Ascending aorta (tissue), 2 donors: ENCODE results near the gene CHRDL1. TPM values are rescaled to one million over a fixed set of nuclear protein-coding genes. Genes with fewer than 3 reads are reported as not detected.

Experiments used
- DNase-seq, 2 donors: peaks; one replicate each; pipeline ENCODE4 v3.0.0-alpha.2; 2019; ENCODE audit warnings: low spot score in 2 of 2
- H3K27ac ChIP-seq, 2 donors: fragments of 200-600 bp; sonication (generic); one replicate each; pipeline ENCODE4 v1.5.1; 2016 to 2017; ENCODE audit warnings: mild to moderate bottlenecking in 1 of 2
- H3K27me3 ChIP-seq: fragments of 200-600 bp; sonication (generic); one replicate; pipeline ENCODE4 v1.5.1; 2017
- H3K36me3 ChIP-seq, 2 donors: fragments of 200-600 bp; sonication (generic); one replicate each; pipeline ENCODE4 v1.5.1; 2016
- H3K4me1 ChIP-seq, 2 donors: fragments of 200-600 bp; sonication (generic); one replicate each; pipeline ENCODE4 v1.5.1; 2016 to 2017; ENCODE audit warnings: mild to moderate bottlenecking in 1 of 2
- H3K4me3 ChIP-seq, 2 donors: fragments of 200-600 bp; sonication (generic); one replicate each; pipeline ENCODE4 v1.5.1; 2016 to 2017; ENCODE audit warnings: mild to moderate bottlenecking in 1 of 2
- H3K9me3 ChIP-seq, 2 donors: fragments of 200-600 bp; sonication (generic); one replicate each; pipeline ENCODE4 v1.5.1; 2016
- intact Hi-C: fragments of 100-400 bp; cut with DNase I; formaldehyde crosslinking; loops from one replicate; pipeline ENCODE4 v1.15.1; 2023
- total RNA-seq: library from RNA; depleted of rRNA; stranded (reverse); fragments of >200 nt; gene quantifications from one replicate; pipeline ENCODE4 v1.1.0, GENCODE V29; 2016
- TF ChIP-seq, protein P1 (sequence below), 3 experiments: fragments of 200-600 bp in 2 of 3; fragments of 450-650 bp in 1 of 3; sonication (generic) in 2 of 3; IDR thresholded peaks; one replicate each; pipeline ENCODE4 v1.5.1; 2016 to 2019; ENCODE audit warnings: antibody characterized with exemption in 3 of 3, mild to moderate bottlenecking in 1 of 3, moderate library complexity in 1 of 3

The CHRDL1 gene
- total RNA-seq, 1 donor from 2014 or later: 43.5 TPM

DNA sequence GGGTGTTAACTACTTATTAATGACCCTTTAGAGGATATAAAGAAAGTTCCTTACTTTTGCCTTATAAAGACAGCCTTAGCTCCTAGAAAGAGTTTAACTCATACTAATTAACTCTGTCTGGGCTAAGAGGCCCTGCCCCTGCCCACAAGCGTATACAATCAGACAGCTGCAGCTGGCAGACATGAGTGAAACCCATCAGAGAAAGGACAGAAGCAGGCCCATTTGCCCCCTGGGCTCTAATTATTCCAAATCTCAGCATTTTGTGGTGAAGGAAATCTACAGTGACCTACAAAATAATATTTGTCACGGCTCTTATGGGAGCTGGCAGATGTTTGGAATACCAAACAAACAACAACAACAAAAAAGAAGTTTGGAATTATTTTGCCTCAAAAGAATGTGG lies 71.8 kb downstream of the CHRDL1 start:
- TF ChIP-seq, protein P1, sequence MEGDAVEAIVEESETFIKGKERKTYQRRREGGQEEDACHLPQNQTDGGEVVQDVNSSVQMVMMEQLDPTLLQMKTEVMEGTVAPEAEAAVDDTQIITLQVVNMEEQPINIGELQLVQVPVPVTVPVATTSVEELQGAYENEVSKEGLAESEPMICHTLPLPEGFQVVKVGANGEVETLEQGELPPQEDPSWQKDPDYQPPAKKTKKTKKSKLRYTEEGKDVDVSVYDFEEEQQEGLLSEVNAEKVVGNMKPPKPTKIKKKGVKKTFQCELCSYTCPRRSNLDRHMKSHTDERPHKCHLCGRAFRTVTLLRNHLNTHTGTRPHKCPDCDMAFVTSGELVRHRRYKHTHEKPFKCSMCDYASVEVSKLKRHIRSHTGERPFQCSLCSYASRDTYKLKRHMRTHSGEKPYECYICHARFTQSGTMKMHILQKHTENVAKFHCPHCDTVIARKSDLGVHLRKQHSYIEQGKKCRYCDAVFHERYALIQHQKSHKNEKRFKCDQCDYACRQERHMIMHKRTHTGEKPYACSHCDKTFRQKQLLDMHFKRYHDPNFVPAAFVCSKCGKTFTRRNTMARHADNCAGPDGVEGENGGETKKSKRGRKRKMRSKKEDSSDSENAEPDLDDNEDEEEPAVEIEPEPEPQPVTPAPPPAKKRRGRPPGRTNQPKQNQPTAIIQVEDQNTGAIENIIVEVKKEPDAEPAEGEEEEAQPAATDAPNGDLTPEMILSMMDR (IDR thresholded peaks at IDR 0.05): no peak
- DNase-seq: no peak
- H3K4me3 ChIP-seq: no peak overlapping the region
- H3K4me1 ChIP-seq: no peaks in the 10 kb centered on the region
- no peaks in the 10 kb centered on the region for H3K27me3 ChIP-seq
- H3K27ac ChIP-seq: no peak overlapping the region
- intact Hi-C loops: no loop called here
- no peaks in the 10 kb centered on the region for H3K9me3 ChIP-seq
- no peaks in the 10 kb centered on the region for H3K36me3 ChIP-seq

DNA sequence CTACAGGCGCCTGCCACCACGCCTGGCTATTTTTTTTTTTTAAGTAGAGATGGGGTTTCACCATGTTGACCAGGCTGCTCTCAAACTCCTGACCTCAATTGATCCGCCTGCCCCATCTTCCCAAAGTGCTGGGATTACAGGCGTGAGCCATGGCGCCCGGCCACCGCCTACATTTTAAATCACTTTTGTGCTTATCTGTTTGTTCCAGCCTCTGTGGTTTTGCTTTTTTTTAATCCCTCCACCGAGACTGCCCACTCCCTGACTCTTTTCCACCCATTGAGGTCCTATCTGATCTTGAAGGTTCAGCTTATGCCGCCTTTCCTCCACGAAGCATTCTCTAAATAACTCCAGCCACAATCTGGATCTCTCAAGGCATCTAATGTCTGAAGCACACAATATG lies 73.5 kb downstream of the CHRDL1 start:
- no peaks in the 10 kb centered on the region for H3K36me3 ChIP-seq
- no peaks in the 10 kb centered on the region for H3K27me3 ChIP-seq
- DNase-seq: no peak
- H3K4me1 ChIP-seq: no peaks in the 10 kb centered on the region
- H3K4me3 ChIP-seq: no peak overlapping the region
- intact Hi-C loops: no loop called here
- no peak overlapping the region for H3K27ac ChIP-seq
- H3K9me3 ChIP-seq: no peaks in the 10 kb centered on the region
- TF ChIP-seq, protein P1 (IDR thresholded peaks at IDR 0.05): no peak

DNA sequence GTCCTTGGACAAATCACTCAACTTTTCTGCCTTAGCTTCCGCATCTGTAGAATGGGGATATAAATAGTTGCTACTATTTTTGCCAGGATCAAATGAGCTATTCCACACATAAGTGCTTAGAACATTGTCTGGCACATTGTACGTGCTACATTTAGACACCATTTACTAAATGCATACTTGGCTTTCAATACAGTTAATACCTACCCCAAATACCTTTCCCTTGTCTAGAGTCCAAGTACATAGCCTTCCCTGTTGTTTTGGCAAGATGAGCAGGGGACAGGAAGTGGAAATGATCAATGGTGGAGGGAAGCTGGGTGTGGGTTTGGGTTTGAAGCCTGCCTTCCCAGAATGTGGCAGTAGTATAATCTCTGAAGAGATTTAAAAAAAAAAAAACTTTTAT lies 82.0 kb downstream of the CHRDL1 start:
- TF ChIP-seq, protein P1 (IDR thresholded peaks at IDR 0.05): no peak
- H3K36me3 ChIP-seq: no peaks in the 10 kb centered on the region
- intact Hi-C loops: no loop called here
- no peaks in the 10 kb centered on the region for H3K27me3 ChIP-seq
- H3K4me1 ChIP-seq: no peaks in the 10 kb centered on the region
- H3K27ac ChIP-seq: no peak overlapping the region
- no peak for DNase-seq
- H3K9me3 ChIP-seq: no peaks in the 10 kb centered on the region
- no peak overlapping the region for H3K4me3 ChIP-seq

DNA sequence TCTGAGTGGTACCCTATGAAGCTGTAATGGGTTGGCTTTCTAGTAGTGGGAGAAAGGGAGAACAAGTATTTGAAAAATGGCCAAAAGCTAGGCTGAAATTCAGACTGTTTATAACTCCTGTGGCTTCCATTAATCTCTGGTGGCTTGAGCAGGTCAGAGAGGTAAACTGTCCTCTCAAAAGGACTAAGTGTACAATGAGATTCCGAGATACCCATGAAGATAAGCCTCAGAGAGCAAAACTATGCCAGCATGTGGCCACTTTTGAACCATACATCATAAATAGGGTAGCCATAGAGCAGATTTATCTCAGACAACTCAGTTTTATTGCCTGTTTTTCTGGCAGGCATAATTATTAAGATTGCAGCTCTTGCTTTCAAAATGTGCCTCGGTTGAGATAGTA lies 89.2 kb downstream of the CHRDL1 start:
- Histone ChIP-seq H3K4me1 (no peaks in the 10 kb centered on the region), H3K9me3 (no peaks in the 10 kb centered on the region), H3K27me3 (no peaks in the 10 kb centered on the region), H3K36me3 (no peaks in the 10 kb centered on the region), H3K4me3 (no peak overlapping the region), H3K27ac (no peak overlapping the region)
- DNase-seq: no peak
- intact Hi-C loops: no loop called here
- TF ChIP-seq, protein P1 (IDR thresholded peaks at IDR 0.05): no peak

DNA sequence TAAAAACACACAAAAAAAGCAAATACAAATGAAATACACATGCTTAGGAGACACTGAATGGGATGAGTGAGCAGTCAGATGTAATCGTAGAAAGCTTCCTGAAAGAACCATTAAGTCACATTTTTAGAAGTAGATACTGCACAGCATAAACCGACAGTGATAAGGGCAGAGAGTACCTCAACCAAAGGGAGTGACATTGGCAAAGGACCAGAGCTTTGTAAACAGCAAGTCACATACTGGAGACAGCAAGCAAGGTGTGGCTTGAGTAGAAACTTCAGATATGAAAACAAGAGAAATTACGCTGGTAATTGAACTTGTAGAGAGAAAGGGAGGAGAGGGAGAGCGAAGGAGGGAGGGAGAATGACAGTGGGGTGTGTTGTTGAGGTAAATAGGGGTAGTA lies 92.0 kb downstream of the CHRDL1 start:
- H3K9me3 ChIP-seq: no peaks in the 10 kb centered on the region
- H3K36me3 ChIP-seq: no peaks in the 10 kb centered on the region
- intact Hi-C loops: no loop called here
- no peaks in the 10 kb centered on the region for H3K27me3 ChIP-seq
- DNase-seq: no peak
- no peak overlapping the region for H3K4me3 ChIP-seq
- no peaks in the 10 kb centered on the region for H3K4me1 ChIP-seq
- H3K27ac ChIP-seq: no peak overlapping the region
- TF ChIP-seq, protein P1 (IDR thresholded peaks at IDR 0.05): no peak

DNA sequence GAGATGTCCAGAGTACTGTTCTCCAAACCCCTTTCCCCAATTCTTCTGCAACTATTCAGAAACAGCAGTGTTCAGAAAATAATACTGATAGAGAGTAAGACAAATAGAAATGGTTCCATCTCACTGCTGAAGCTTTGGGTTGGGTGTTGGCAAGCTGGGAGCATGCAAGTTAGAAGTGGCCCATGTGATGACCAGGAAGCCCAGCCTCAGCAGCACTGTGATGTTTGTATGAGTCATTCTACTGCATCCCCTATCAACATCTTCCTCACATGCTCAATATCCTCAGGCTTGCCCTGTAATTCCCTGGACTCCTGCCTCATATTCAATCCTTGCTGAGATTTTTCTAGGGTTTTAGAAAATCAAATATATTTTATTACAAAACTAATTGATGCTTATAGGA lies 96.5 kb downstream of the CHRDL1 start:
- DNase-seq: no peak
- H3K27me3 ChIP-seq: no peaks in the 10 kb centered on the region
- H3K4me3 ChIP-seq: no peak overlapping the region
- H3K36me3 ChIP-seq: no peaks in the 10 kb centered on the region
- H3K4me1 ChIP-seq: no peaks in the 10 kb centered on the region
- TF ChIP-seq, protein P1 (IDR thresholded peaks at IDR 0.05): no peak
- intact Hi-C loops: no loop called here
- no peaks in the 10 kb centered on the region for H3K9me3 ChIP-seq
- no peak overlapping the region for H3K27ac ChIP-seq
